Activated CD8-positive, alpha-beta memory T cell treated with anti-CD3 and anti-CD28 coated beads for 36 hours (primary cell): ENCODE results near the gene SUV39H2. TPM values are rescaled to one million over a fixed set of nuclear protein-coding genes. Genes with fewer than 3 reads are reported as not detected.

ENCODE experiments used
- CTCF ChIA-PET: fragments of 350-600 bp; sonication (Branson Sonifier 250); formaldehyde crosslinking; loops from one replicate; lab custom pipeline; 2021; ENCODE audit warnings: antibody characterized with exemption; lab: Charles Lee
- POLR2A ChIA-PET: fragments of 350-600 bp; sonication (Branson Sonifier 250); formaldehyde crosslinking; loops from one replicate; lab custom pipeline; 2021; ENCODE audit warnings: antibody characterized with exemption; lab: Charles Lee
- total RNA-seq, 2 experiments: library from RNA; stranded (reverse); gene quantifications; one replicate each; pipeline ENCODE4 v1.2.3, GENCODE V29; 2021

Gene SUV39H2, protein sequence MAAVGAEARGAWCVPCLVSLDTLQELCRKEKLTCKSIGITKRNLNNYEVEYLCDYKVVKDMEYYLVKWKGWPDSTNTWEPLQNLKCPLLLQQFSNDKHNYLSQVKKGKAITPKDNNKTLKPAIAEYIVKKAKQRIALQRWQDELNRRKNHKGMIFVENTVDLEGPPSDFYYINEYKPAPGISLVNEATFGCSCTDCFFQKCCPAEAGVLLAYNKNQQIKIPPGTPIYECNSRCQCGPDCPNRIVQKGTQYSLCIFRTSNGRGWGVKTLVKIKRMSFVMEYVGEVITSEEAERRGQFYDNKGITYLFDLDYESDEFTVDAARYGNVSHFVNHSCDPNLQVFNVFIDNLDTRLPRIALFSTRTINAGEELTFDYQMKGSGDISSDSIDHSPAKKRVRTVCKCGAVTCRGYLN
- 10 to 100 TPM; 41.8 to 43.3 TPM for total RNA-seq

GRCh38 chr10:14878266-14879123, at the start of gene SUV39H2:
TSS of gene SUV39H2 (plus strand) at chr10:14878866. CDS start at chr10:14878889, 23 bp downstream.
- CTCF ChIA-PET = interaction anchor here (2.8 kb wide), 1 partner anchor 26 kb away, joined by 13 read pairs; no protein-coding TSS in a partner anchor
- POLR2A ChIA-PET = interaction anchor here (0.5 to 3.1 kb wide), 6 partner anchors 8 to 83 kb away, joined by 3 to 29 read pairs (median 5); partner anchors contain the start of genes CDNF, DCLRE1C, HSPA14 and MEIG1

DNA sequence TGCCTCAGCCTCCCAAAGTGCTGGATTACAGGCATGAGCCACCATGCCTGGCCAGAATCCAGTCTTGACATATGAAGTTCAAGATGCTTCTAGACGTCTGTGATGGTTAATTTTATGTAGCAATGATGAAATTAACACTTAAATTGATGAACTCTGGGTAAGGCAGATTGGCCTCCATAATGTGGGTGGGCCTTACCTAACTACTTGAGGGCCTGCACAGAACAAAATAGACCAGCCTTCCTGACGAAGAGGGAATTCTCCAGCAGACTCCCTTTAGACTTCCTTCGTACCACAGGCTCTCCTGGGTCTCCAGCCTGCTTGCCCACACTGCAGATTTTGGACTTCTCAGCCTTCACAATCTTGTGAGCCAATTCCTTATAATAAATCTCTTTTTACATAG, 45.6 kb upstream of the SUV39H2 start:
- POLR2A ChIA-PET = no interaction called here
- CTCF ChIA-PET = no interaction called here

DNA sequence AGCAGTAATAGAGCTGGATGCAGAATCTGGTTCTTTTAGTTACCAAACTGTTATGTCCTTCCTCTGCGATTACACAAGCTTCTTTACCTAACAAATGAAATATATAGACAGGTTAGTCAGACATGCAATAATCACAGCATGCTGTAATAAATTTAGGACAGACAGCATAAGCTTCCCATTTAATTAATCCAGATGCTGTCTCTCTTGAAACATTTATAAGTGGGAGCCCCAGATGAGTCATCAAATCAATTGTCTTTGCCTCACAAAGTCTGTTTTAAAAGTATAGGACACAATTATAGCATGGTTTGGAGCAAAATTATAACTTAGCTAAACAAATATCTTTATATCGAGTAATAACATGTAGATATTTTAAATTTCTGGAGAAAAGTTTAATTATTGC, 42.5 kb upstream of the SUV39H2 start:
- ChIA-PET POLR2A (interaction anchor here (2.9 to 3.4 kb wide), 2 partner anchors 42 to 117 kb away, joined by 9 to 29 read pairs; partner anchors contain the start of genes DCLRE1C and SUV39H2), CTCF (interaction anchor here (1.1 kb wide), 1 partner anchor 14 kb away, joined by 4 read pairs; no protein-coding TSS in a partner anchor)

GRCh38 chr10:14837003-14837756, 41.5 kb upstream of the SUV39H2 start:
- ChIA-PET CTCF (interaction anchor here (0.8 to 1.6 kb wide), 5 partner anchors 15 to 300 kb away, joined by 3 to 7 read pairs (median 3); no protein-coding TSS in a partner anchor), POLR2A (interaction anchor here (0.5 to 3.4 kb wide), 8 partner anchors 41 to 651 kb away, joined by 3 to 29 read pairs (median 4); partner anchors contain the start of genes DCLRE1C and SUV39H2)

DNA sequence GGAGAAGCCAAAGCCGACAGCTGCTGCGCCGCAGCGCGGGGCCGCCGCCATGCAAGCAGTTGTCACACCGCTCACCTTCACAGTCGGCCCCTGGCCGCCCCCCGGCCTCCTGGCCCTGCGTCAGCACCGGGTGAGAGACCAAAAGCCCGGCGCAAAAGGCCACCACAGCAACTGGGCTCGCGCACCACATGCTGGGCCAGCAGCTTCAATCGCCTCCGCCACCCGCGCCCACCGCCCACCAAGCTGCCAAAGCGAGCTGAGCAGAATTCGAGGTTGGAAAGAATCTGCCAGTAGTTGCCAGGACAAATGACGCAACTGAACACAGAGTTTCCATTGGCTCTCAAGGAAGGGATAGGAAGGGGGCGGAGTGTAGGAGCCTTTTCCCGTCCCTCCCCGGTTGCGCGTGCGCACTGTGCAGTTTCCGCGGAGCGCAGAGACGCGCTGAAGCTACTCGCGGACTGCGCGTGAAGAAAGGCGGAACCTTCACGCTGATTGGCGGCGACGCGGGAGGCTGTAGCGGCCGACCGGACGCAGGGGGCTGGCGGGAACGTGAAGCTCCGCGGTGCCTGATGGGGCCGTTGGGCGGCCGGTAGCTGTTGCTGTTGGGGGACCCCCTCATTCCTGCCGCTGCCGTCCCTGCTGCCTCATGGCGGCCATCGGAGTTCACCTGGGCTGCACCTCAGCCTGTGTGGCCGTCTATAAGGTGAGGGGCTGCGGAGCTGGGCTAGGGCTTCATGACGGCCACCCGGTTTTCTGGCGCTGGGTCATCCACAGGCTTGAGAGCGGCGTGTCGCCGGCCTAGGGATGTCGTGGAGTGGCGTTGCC, 40.7 kb upstream of the SUV39H2 start, which contains the start of the genes CDNF, HSPA14 and MSANTD7:
CDNF (minus strand) TSS at position 281 of the 825 bp plus-strand sequence; CDS start at position 190, 91 bp downstream.
HSPA14 (plus strand) TSS at position 550 of the 825 bp plus-strand sequence; CDS start at position 647, 97 bp downstream.
MSANTD7 (plus strand) TSS at position 550 of the 825 bp plus-strand sequence. CDS start 3,979 bp downstream, outside the sequence.
- POLR2A ChIA-PET = interaction anchor here (0.5 to 3.4 kb wide), 12 partner anchors 40 to 652 kb away, joined by 3 to 29 read pairs (median 3); partner anchors contain the start of genes DCLRE1C, MEIG1 and SUV39H2
- CTCF ChIA-PET = interaction anchor here (0.8 to 1.6 kb wide), 5 partner anchors 116 to 300 kb away, joined by 3 to 7 read pairs (median 3); partner anchors contain the start of gene DCLRE1C

DNA sequence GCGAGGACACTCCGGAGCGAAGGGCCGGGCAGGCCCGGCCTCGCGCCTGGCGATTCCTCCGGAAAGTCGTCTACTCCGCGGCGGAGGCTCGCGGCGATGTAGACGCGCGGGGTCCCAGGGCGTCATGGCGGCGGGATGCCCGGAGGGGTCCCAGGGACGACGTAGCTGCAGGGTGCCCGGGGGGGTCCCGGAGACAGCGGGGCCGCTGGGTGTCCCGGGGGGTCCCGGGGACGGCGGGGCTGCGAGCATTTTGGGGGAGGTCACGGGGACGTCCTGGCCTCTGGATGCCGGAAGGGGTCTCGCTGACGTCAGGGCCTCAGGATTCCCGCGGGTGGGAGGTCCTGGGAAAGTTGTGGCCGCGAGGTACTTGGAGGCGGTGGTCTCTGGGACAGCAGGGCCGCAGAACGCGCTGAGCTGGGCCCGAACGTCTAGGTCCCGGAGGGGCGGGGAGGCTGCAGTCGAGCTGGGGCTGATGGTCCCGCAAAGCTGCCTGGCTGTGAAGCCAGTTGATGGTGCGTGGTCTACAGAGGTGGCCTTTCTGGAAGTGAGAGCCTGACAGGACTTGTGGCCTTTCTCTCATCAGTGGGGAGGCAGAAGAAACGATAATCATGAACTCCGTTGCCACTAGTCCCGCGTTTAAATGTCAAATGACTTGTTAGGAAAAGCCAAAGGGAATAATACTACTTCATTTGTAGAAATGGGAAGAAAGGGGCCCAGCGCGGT, 39.9 kb upstream of the SUV39H2 start:
- ChIA-PET POLR2A (interaction anchor here (0.7 to 3.4 kb wide), 8 partner anchors 40 to 293 kb away, joined by 3 to 29 read pairs (median 4); partner anchors contain the start of genes DCLRE1C and SUV39H2), CTCF (interaction anchor here (0.7 to 1.0 kb wide), 2 partner anchors 115 to 316 kb away, joined by 3 to 4 read pairs; partner anchors contain the start of gene DCLRE1C)

- ChIA-PET POLR2A (interaction anchor here (0.7 to 3.4 kb wide), 3 partner anchors 39 to 286 kb away, joined by 3 to 29 read pairs (median 3); partner anchors contain the start of gene SUV39H2), CTCF (interaction anchor here (0.7 kb wide), 1 partner anchor 317 kb away, joined by 3 read pairs; no protein-coding TSS in a partner anchor)
Measured at GRCh38 chr10:14839305-14839695, 39.4 kb upstream of the SUV39H2 start.

DNA sequence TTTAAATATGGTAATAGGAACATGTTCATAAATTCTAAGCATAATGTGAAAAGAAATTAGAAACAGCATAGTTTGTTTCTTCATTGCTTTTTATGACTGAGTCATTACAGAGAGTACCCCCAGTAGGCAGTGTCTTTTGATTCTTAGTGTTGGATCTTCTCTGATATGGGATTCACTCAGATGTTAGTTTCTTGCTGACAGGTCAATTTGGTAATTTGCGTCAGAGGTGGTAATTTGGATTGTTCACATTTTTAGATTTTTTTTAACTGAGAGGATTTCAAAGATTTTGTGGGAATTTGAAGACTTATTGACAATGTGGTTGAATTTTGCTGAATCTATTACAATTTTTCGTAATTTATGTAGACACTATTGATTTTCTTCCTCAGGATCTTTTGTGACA, 38.5 kb upstream of the SUV39H2 start:
- CTCF ChIA-PET = no interaction called here
- POLR2A ChIA-PET = no interaction called here

DNA sequence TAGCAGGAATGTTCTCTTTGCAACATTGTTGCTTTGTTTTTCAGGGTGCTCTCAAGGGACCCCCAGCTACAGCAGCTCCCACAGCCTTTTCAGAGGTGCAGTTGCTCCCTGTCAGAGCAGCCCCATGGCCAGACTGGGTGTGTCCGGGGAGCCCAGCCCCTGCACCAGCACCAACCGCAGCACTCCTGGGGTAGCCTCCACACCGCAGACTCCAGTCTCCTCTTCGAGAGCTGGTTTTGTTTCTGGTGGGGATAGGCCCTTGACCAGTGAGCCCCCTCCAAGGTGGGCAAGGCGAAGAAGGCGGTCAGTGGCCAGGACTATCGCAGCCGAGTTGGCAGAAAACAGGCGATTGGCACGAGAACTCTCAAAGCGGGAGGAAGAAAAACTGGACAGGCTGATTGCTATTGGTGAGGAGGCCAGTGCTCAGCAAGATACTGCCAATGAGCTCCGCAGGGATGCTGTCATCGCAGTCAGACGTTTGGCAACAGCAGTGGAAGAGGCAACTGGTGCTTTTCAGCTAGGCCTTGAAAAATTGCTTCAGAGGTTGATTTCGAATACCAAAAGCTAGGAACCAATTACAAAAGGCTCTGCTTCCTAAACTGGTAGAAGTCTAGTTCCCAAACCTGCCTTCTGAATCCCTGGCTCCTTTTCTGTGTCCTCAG, 35.2 kb upstream of the SUV39H2 start:
- ChIA-PET POLR2A (interaction anchor here (0.5 kb wide), 1 partner anchor 648 kb away, joined by 4 read pairs; no protein-coding TSS in a partner anchor), CTCF (no interaction called here)

DNA sequence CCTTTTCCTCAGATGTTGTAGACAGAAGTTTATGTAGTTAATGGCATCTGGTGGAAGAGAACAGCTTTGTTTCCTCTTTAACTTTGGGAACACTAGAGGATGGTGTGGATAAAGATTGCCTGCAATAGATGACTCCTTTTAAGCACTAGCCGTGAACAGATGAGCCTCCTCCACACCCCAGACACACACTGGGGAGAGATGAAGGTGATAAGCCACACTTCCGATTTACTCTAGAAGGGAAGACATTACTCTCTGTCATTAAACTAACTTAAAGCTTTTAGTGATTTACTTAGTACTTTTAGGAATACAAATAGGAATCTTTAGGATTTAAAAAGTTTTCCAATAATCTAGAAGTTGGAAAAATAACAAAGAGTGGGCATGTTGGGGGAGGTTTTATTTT, 33.7 kb upstream of the SUV39H2 start:
- CTCF ChIA-PET = no interaction called here
- POLR2A ChIA-PET = no interaction called here

- ChIA-PET CTCF (interaction anchor here (0.5 kb wide), 1 partner anchor 163 kb away, joined by 3 read pairs; no protein-coding TSS in a partner anchor), POLR2A (no interaction called here)
Measured at GRCh38 chr10:14852236-14852635, 26.4 kb upstream of the SUV39H2 start.

DNA sequence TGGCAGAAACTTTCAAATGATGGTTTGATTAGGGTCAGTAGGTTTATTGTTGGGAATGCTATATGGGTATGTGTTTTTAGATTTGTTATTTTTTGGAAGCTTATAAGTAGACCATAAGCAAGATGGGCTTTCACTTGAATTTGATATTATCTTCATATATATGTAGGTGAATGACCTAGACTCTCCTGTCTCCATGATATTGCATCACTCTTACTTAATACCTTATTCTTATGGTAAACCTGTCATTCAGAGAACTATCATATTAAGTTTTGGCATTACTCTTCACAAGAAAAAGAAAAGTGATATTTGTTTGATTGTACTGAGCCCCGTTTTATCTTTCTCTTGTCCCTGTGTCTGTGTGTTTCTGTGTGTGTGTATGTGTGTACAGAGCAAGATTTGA, 23.2 kb upstream of the SUV39H2 start:
- ChIA-PET POLR2A (no interaction called here), CTCF (no interaction called here)

DNA sequence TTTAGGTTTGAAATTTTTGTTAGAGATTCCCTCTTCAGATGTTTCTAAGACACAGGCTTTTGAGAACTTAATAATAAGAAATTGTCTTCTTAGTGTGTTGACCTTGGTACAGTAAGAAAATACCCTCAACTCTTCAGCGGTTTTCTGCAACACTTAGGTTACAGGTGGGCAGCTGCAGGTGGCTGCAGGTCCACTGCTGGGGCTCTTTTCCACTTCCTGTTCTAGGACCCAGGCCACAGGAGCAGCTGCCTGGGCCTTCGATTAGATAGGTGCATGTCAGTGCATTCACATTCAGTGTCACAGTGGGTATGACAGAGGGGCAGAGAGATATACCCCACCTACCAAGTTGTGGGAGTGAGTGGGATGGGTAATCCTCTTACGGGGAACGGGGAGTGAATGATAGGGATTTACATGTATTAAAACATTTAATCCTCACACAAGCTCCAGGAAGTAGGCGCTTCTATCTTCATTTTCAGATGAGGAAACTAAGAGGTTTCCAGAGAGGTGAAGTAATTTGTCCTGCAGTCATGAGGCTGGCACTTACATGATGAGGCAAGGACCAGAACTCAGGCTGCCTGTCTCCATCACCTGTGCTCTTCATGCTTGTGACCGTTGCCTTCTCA, 20.2 kb upstream of the SUV39H2 start:
- POLR2A ChIA-PET = no interaction called here
- CTCF ChIA-PET = no interaction called here

- ChIA-PET POLR2A (no interaction called here), CTCF (interaction anchor here (0.6 kb wide), 1 partner anchor 25 kb away, joined by 3 read pairs; no protein-coding TSS in a partner anchor)
Measured at GRCh38 chr10:14859043-14859442, 19.6 kb upstream of the SUV39H2 start.

DNA sequence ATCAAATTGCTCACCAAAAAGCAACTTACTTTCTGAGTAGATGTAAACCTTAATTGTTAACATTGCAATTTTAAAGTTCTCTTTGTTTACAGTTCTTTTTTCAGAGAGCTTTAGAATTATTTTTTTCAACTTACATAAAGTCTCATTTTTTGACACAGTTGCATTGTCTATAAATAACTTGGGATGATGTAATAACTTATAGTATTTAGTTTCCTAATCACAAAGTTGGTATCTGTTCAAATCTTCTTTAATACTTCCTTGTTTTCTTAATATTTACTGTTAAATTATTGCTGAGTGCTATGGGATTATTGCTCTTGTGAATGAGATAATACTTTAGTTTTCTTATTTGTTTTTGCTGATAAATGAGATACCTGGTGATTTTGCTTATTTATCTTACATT, 18.9 kb upstream of the SUV39H2 start:
- ChIA-PET CTCF (no interaction called here), POLR2A (no interaction called here)
